T1000 (cell line): ENCODE results near the gene PHLPP1.
"Not testable (repeated sequence)": the region's sequence is repeated elsewhere in the genome, so short reads cannot be mapped to it uniquely, and the experiment has no call there.

Experiments
- DNase-seq: peaks from one replicate; lab custom pipeline; 2025; ENCODE audit warnings: mixed read lengths; lab: John Stamatoyannopoulos, UW

Gene PHLPP1

GRCh38 chr18:62894681-62895390 lies 179.5 kb downstream of the PHLPP1 start:
- no peak for DNase-seq

GRCh38 chr18:62897153-62897552 lies 181.8 kb downstream of the PHLPP1 start:
- no peak for DNase-seq

- no peak for DNase-seq
Observed at GRCh38 chr18:62898359-62898758, 183.0 kb downstream of the PHLPP1 start.

- no peak for DNase-seq
Observed at GRCh38 chr18:62899534-62899933, 184.2 kb downstream of the PHLPP1 start.

GRCh38 chr18:62900132-62900883 lies 185.0 kb downstream of the PHLPP1 start:
- DNase-seq, result no peak

- DNase-seq, result no peak
Observed at GRCh38 chr18:62902776-62903175, 187.4 kb downstream of the PHLPP1 start.

GRCh38 chr18:62904396-62905285 lies 189.3 kb downstream of the PHLPP1 start:
- DNase-seq, result no peak

GRCh38 chr18:62912885-62913284 lies 197.5 kb downstream of the PHLPP1 start:
- no peak for DNase-seq

GRCh38 chr18:62913824-62914223 lies 198.5 kb downstream of the PHLPP1 start:
- not testable (repeated sequence) for DNase-seq

GRCh38 chr18:62914871-62915392 lies 199.6 kb downstream of the PHLPP1 start:
- DNase-seq, result no peak

- DNase-seq, result no peak
Observed at GRCh38 chr18:62918361-62918760, 203.0 kb downstream of the PHLPP1 start.

- DNase-seq, result no peak
Observed at GRCh38 chr18:62919109-62919838, 203.9 kb downstream of the PHLPP1 start.

- DNase-seq, result no peak
Observed at GRCh38 chr18:62925031-62925688, 209.8 kb downstream of the PHLPP1 start.

- DNase-seq, result no peak
Observed at GRCh38 chr18:62928326-62928725, 213.0 kb downstream of the PHLPP1 start.

- DNase-seq, result no peak
Observed at GRCh38 chr18:62933261-62933887, 218.0 kb downstream of the PHLPP1 start.

- no peak for DNase-seq
Observed at GRCh38 chr18:62935994-62936393, 220.7 kb downstream of the PHLPP1 start.

- DNase-seq, result no peak
Observed at GRCh38 chr18:62937065-62937464, 221.7 kb downstream of the PHLPP1 start.

- DNase-seq, result no peak
Observed at GRCh38 chr18:62938006-62938405, 222.7 kb downstream of the PHLPP1 start.

GRCh38 chr18:62938487-62938886 lies 223.1 kb downstream of the PHLPP1 start:
- no peak for DNase-seq

GRCh38 chr18:62939433-62939832 lies 224.1 kb downstream of the PHLPP1 start:
- no peak for DNase-seq
